DOHH2 (cell line): ENCODE measurements around the gene CCDC106.

Experiments
- CTCF ChIP-seq: fragments of 200-600 bp; sonication (generic); IDR thresholded peaks from one replicate; pipeline ENCODE4 v1.5.1; 2014; ENCODE audit warnings: antibody characterized with exemption, mild to moderate bottlenecking, low read depth, low read length; ENCODE audit not compliant: poor library complexity, severe bottlenecking
- EZH2phosphoT487 ChIP-seq: fragments of 200-600 bp; sonication (generic); IDR thresholded peaks from 2 replicates; pipeline ENCODE4 v1.6.1; 2017; ENCODE audit warnings: borderline replicate concordance, mild to moderate bottlenecking, antibody characterized with exemption, low read length, moderate library complexity, mixed read lengths

- TF ChIP-seq CTCF (no peak), EZH2phosphoT487 (no peak)
Observed at GRCh38 chr19:55651236-55651635, 3.2 kb downstream of the CCDC106 start.
